GM21360 (cell line): ENCODE results near the gene ZNF134.

Experiments used
- ATAC-seq: cut with Tn5 transposase; IDR thresholded peaks from one replicate; pipeline ENCODE4 v1.9.1; 2021; ENCODE audit warnings: mild to moderate bottlenecking, moderate library complexity; ENCODE audit not compliant: unreplicated experiment

Gene ZNF134

DNA sequence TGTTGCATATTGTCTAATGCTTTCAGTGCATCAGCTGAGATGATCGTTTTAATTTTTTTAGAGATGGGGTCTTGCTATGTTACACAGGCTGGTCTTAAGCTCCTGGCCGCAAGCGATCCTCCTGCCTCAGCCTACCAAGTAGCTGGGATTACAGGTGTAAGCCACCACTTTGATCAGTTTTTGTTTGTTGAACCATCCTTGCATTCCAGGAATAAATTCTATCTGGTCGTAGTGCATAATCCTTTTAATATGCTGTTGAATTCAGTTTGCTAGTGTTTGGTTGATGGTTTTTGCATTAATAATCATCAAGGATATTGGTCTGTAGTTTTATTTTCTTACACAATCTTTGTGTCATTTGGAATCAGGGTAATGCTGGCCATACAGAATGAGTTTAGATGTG is 23.3 kb downstream of the ZNF134 start:
- no peak for ATAC-seq

DNA sequence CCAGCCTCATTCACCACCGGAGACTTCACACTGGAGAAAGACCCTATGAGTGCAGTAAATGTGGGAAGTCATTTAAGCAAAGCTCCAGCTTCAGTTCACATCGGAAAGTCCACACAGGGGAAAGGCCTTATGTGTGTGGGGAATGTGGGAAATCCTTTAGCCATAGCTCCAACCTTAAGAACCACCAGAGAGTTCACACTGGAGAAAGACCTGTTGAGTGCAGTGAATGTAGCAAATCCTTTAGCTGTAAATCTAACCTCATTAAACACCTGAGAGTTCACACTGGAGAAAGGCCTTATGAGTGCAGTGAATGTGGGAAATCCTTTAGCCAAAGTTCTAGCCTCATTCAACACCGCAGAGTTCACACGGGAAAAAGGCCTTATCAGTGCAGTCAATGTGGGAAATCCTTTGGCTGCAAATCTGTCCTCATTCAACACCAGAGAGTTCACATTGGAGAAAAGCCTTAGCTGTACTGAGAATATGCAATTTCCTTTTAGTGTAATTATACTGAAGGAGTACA is 27.7 kb downstream of the ZNF134 start:
- ATAC-seq: no peak

DNA sequence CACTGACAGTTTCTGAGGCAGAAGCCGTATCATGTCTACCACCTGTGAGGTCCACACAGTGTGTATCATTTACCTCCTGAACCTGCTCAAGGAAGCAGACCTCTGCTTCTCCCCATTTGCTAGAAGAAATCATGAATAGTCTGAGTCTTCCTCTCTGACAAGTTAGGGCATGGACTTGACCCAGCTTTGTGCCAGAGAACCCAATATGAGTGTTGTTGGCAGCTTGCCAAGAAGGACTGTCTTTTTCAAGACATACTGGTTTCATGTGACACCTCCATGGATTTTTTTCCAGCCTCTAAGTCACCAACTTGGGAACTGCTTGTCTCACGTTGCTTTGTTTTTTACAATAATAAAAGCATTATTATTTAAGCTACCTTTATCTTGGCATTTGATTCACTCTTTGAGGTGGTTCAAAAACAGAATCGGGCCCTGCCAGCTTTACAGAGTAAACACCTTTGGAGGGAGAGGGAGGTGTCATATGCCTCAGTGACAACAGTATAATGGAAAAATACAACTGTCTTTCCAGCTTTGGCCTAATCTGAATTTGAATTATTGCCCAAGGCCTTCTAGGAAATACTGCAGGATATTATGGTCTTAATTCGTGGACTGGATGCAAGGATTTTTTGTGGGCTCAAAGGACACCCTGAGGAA is 28.5 kb downstream of the ZNF134 start:
- no peak for ATAC-seq

DNA sequence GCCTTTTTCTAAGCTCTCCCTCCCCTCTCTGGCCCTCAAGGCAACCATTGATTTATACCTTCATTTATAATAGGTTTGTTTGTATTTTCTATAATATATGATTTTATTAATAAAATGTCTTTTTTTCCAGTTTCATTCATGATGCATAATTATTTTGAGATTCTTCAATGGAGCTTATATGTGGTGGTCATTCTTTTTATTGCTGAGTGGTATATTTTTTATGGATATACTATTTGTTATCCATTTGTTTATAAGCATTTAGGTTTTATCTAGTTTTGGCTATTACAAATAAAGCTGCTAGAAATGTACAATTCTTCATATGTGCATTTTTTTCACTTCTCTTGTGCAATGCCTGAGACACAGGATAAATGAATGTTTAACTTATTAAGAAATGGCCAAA is 29.7 kb downstream of the ZNF134 start:
- no peak for ATAC-seq

DNA sequence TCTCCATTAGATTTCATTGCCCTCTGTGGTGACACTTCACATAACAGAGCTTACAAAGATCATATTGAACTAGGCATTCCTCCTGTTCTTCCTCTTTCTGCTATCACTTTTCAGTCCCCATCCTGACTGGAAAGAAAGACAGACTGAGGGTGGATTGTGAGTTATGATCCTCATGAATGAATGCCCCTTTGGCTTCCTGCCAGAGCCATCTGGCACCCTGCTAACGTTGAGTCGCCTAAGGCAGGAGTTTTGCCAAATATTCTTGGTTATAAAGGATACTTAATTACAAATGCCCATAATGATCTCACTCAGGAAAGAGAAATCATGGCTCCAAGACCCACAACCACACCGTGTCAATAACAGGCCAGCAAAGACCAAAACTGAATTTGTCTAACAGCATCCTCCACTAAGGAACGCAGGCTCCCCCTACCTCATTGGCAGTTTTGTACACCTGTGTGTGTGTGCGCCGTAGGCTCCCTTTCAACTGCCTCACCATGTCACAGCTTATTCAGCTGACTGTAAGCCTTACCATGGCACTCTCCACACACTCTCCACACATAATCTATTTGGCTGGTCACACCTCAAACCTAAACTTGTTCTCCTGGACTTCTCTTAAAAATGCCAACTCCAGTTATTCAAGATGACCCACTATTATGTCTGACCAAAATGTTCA is 34.4 kb downstream of the ZNF134 start:
- ATAC-seq: no peak

DNA sequence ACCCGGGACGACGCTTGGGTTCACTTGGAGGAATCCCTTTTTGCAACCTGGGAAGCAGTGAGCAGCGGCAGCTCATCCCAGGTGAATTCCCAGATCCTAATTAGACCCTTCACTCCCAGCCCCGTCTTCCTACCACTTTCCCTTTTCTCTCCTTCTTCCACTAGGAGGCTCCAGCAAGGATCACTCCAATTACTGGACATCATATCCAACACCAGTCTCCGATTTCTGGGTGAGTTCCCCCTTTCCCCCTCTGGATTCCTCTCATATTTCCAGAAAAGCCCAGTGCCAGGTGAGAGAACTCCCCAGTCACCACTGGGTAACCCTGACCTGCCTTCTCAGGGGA is 37.6 kb downstream of the ZNF134 start:
- ATAC-seq: no peak

DNA sequence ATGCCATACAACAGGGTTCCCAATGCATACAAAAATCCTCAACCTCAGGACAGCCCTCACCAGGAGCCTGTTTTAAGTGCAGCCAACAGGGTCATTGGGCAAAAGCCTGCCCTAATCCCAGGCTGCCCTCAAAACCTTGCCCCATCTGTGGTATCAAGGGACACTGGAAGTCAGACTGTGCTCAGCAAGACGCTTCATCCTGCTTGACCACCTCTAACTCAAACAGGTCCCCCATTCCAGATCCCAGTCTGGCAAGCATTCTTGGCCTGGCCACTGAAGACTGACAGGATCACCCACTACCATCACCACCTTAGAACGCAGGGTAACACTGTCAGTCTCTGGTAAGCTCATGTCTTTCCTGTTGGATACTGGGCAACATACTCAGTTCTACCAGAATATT is 39.6 kb downstream of the ZNF134 start:
- ATAC-seq: no peak

DNA sequence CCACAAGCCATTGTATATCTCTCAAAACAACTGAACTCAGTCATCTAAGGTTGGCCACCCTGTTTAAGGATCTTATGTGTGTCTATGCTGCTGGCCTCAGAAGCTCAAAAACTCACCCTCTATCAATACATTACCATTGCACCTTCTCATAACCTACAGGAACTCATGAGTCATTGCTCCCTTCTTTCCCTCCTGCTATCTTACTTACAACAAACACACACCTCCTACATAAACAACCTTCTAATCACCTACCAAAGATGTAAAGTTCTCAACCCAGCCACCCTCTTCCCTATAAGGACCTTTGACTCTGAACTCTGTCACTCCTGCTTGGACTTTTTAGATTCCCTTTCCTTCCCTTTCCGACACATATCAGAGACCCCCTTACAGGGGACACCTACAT is 41.4 kb downstream of the ZNF134 start:
- ATAC-seq: no peak

DNA sequence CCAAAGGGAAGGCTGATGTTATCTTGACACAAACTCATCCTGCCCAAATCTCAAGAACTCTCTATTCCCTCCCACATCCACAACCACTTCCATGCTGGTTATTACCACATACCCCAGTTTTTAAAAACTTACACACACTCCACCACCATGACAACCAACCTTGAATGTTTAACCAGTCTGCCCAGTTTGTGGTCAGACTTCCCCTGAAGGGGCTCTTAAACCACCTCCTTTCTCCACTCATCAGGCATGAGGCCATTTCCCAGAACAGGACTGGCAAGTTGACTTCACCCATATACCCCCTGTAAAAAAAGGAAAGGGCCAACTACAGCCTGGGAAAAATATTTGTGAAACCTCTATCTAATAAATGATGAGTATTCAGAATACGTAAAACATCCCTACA is 42.3 kb downstream of the ZNF134 start:
- ATAC-seq: no peak

DNA sequence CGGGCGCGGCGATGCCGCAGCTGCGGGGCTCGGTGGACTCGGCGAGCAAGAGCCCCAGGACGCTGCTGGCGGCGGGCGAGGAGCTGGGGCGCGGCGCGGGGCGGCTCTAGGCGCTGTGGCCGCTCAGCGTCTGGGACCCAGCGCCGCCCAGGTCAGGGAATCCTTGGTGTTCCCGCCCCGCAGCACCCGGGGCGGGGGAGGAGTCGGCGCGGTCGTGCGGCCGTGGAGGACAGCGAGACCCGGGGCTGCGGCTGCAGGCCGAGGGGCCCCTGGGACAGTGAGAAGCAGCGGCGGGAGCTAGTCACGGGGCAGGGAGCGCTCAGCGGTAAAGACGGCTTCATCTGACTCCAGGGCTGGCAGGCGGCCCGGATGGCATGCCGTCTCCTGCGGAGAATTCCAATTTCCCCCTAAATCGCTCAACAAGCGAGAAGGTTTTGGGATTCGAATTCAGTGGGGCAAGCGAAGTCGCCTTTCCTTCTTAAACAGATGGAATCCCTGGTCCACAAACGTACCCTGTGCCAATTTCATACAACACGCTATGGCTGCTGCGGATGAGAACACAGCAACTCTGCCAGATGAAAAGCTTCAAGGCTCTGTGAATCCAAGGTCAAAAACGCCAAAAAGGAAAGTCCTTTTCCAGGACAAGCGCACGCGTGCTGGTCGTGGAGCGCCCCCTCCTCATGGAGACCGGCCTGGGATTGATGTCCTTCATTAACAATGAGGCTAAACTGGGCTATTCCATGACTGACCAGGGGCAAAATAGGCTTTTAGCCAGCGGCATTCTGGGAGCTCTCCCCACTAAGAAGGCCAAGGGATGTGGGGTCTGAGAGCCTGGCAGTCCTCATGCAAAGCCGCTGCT is 50.5 kb downstream of the ZNF134 start:
- ATAC-seq: no peak

DNA sequence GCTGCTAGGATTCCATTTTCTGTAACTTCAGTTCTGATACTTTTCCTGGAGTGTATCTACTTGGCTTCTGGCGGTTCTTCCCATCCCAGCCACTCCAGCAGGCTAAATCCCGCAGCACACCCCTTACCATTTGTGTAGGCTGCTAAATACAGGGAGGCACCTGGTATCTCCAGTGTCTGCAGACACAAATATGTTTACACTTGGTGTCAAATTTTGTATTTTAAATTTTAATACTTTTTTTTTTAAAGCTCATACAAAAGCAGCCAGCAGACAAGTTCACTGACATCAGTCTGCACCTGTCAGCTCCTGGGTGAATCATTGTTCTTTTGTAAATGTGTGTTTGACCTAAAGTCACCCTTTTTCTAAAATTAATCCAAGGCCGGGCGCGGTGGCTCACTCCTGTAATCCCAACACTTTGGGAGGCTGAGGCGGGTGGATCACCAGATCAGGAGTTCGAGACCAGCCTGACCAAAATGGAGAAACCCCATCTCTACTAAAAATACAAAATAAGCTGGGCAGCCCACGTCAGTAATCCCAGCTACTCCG is 51.3 kb downstream of the ZNF134 start:
- no peak for ATAC-seq

DNA sequence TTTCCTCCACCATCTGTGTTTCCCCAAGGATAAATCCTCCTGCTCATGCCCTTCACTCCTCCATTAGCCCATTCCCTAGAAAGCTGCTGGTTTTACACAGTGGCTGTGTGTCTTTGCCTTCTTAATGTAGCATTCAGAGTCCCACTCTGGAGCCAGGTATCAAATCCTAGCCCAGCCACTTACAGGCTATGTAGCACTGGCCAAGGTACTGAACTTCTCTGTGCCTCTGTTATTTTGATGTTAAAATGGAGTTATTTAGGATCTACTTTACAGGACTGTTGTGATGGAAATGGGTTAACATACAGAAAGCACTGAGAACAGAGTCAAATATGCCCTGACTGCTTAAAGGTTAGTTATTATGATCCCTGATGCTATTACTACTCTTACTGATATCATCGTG is 53.2 kb downstream of the ZNF134 start:
- no peak for ATAC-seq

DNA sequence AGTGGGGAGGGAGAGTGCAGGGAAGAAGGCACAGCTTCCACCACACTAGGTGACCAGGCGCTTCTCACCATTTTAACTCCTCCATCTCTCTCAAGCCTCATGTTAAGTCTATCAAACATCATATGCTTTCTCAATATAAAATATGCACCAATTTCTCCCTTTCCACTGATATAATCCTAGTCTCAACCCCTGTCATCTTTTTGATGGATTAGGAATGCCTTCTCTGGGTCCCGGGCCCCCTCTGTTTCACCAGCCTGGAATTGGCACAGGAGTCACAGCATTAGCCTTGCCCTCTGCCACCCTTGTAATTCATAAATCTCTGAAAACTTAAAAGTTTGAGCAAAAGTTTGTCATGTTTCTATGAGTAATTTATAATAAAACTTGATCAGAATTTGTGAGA is 54.6 kb downstream of the ZNF134 start, which contains the start of gene ZSCAN4:
Gene ZSCAN4 (plus strand): TSS at position 301 of the 400 bp plus-strand sequence. CDS start 7,211 bp downstream, outside the sequence.
- no peak for ATAC-seq

DNA sequence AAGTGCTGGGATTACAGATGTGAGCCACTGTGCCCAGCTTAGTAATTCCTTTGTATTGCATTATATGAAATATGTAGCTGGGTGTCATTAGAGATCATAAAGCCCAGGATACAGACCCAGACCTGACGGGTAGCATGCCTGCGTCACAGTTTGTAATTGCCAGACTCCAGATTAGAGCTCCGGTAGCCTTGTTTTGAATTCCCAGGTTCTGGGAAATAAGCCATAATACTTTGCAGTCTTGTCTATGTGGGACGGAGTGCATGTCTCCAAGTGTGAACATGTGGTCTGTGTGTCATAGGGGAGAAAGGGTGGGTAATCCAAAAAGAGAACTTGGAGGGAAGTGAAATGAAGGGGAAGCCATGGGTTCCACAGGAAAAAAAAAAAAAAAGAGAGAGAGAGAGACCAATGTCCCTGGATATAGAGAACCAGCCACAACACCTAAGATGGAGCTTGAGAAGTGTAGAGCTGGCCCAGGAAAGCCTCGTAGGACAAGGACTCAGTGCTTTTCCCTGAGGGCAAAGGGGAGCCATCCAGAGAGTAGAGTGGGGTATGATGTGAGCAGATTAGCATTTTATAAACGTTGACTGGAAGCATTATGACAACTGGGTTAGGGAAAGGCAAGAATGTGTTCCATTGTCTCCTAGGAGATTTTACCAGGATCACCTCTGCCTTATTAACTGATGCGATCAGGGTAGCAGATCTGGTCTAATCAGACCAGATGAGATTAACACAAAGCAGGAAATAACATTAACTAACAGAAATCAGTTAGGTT is 57.3 kb downstream of the ZNF134 start:
- no peak for ATAC-seq

DNA sequence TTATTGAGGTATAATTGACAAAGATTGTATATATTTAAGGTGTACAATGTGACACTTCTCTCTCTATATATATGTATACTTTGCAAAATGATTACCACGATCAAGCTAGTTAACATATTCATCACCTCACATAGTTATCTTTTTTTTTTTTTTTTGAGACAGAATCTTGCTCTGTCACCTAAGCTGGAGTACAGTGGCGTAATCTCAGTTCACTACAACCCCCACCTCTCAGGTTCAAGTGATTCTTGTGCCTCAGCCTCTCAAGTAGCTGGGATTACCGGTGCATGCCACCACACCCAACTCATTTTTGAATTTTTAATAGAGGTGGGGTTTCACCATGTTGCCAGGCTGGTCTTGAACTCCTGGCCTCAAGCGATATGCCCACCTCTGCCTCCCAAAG is 58.4 kb downstream of the ZNF134 start:
- ATAC-seq: no peak
